ENCODE data around the gene FBXO47.
"Not testable (repeated sequence)": the region's sequence is repeated elsewhere in the genome, so short reads cannot be mapped to it uniquely, and the experiment has no call there.

Gene FBXO47

DNA sequence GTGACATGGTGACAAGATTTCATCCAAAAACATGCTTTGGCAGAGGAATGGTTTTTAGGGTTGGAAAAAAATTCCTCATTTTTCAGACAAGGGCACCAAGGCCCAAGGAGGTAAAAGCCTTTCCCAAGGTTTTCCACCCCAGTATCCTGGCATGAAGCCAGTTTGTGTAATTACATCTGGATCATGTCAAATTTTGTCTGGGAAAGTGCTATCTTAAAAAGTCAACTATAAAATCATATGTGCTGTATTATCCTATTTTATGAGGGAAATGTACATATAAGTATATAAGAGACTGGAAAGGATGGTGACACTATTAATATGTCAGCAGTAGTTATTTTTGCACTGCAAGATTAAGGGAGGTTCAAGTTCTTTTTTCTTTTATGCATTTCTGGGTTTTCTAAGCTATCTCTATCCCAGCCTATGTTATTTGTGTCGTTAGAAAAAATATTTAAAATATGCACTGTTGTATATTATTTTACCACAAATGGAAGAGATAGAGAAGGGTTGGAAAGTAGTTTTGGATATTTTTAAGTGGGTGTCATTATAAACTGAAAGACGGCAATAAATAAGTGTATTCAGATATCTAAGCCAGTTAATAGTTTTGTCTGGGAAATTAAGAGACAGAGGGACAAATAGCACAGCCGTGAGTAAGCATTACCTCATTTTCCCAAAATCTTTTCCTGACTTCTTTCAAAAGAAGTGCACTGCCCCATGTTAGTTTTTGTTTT, 13.5 kb upstream of the FBXO47 start:
- DNase-seq: no peak

DNA sequence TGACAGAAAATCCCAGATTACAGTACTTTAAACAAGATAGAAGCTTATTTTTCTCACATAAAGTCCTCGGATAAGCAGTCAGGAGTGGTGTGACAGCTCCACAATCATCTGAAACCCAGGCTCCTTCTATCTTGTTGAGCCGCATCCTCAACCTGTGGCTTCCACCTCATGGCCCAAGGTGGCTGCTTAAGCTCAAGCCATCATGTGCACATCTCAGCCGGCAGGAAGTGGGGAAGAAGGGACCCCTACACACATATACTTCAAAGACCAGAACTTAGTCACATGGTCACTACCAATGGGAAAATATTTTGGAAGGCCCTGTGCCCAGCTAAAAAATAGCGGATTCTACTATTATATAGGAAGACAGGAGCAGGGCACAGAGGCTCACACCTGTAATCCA, 11.0 kb upstream of the FBXO47 start:
- no peak for DNase-seq

DNA sequence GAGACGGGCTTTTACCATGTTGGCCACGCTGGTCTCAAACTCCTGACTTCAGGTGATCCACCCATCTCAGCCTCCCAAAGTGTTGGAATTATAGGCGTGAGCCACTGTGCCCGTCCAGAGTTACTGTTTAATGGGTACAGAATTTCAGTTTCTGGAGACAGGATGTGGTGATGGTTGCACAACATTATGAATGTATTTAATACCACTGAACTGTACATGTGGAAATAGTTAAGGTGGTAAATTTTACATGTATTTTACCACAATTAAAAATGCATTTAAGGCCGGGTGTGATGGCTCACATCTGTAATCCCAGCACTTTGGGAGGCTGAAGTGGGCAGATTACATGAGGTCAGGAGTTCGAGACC, 9.0 kb upstream of the FBXO47 start:
- DNase-seq: not testable (repeated sequence)

DNA sequence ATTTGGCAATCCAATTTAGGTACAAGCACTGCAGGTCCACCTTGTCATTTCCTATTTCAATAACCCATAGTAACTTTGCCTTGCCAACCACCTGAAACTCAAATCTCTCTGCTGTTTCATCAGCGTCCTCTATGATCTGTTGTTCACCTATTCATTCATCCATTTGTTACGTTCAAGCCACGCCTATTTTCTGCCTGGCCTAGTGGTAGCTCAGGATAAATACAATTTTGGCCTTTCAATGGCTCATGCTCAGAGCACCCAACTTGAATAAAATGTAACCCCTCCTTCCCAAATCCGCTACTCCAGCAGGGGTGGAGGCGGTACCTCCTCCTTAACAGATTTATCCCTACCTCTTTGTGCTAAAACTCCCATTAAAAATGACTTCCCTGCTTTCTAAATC, 3.6 kb upstream of the FBXO47 start:
- no peak for DNase-seq

DNA sequence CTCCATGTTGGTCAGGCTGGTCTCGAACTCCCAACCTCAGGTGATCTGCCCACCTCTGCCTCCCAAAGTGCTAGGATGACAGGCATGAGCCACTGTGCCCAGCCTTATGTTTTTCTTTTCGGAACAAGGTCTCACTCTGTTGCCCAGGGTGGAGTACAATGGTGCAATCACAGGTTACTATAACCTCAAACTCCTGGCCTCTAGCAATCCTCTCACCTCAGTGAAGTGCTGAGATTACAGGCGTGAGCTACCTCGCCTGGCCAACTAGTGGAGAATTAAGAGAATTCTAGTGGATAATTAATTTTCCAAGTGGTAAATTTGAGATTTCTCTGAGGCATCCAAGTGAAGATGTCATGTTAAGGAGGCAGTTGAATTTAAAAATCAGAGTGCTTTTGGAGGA, 2.9 kb upstream of the FBXO47 start:
- no peak for DNase-seq

DNA sequence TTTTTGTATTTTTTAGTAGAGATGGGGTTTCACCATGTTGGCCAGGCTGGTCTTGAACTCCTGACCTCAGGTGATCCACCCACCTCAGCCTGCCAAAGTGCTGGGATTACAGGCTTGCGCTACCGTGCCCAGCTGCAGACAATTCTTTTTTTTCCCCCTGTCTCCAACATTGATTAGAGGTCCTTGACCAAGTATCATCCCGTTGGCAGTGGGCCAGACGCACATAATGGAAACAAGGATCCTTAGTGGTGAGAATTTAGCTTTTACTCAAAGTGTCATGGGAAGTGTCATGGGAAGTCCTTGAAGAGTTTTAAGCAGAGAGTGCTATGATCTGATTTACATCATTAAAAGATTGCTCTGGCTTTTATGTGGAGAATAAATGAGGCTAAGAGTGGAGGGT, 2.1 kb upstream of the FBXO47 start:
- DNase-seq: no peak

DNA sequence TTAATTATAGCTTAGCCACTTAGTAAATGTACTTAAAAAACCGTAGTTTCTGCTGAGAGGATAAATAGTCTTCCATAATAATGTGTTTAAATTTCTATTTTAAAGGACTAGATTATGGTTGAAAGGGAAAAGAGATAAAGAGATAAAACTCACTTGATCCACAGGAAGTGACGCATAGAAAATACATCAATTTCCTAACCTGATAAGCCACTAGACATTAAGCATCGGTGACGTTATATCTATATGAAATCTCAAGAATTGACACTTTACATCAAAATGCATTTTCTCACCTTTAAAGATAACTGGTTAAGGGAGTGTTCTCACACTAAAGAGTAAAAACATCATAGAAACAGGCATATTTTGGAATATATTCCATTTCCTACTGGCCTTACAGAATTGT, 5.8 kb downstream of the FBXO47 start:
- no peak for DNase-seq

DNA sequence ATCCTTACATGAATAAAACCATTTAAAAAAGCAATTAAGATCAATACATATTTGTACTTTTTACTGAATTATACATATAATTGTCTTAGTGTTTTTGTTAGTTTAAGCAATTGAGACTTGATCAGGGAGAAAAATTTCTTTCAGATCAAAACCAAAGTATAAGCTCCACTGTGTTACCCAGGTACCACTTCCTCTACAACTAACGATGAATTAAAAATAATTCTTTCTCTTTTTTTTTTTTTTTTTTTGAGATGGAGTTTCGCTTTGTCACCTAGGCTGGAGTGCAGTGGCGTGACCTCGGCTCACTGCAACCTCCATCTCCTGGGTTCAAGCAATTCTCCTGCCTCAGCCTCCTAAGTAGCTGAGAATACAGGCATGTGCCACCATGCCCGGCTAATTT, 6.8 kb downstream of the FBXO47 start:
- DNase-seq: no peak

DNA sequence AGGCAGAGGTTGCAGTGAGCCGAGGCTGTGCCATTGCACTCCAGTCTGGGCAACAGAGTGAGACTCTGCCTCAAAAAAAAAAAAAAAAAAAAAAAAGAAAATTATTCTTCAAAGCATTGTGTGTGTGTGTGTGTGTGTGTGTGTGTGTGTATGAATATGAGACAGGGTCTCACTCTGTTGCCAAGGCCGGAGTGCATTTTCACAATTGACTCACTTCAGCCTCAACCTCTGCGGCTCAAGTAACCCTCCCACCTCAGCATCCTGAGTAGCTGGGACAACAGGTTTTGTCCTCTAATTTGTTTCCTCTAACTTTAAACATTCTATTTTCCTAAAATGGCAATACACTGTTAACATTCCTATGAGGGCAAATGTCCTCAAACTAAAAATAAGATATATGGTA, 7.7 kb downstream of the FBXO47 start:
- DNase-seq: no peak

DNA sequence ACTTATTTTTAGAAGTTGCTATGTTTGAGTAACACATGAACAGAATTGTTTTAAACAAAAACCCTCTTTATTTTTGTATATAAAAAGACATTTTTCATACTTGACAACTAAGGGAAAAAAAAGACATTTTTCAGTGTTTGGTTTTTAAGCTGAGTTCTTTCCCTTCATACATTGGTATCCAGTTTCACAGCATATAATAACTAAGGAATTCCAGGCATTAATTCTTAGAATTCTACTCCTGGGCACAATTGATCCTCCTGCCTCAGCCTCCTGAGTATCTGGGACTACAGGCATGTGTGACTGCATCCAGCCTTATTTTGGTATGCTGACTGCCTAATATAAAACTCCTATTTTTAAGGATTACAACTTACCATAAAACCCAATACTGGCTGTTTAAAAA, 8.4 kb downstream of the FBXO47 start:
- DNase-seq: no peak

DNA sequence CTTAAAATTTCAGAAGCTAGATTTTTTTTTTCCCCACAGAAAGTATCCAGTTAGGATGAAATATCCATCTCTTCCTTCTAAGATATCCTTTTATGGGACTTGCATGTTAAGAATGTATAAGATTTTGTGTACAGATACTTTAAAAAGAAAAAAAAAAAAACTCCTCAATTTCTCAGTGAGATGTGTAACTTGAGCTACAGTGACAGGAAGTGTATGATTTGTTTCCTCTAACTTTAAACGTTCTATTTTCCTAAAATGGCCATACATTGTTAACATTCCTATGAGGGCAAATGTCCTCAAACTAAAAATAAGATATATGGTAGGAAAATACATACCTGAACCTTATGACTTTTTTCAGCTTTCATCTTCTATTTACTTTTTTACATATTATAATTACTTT, 8.9 kb downstream of the FBXO47 start:
- no peak for DNase-seq

DNA sequence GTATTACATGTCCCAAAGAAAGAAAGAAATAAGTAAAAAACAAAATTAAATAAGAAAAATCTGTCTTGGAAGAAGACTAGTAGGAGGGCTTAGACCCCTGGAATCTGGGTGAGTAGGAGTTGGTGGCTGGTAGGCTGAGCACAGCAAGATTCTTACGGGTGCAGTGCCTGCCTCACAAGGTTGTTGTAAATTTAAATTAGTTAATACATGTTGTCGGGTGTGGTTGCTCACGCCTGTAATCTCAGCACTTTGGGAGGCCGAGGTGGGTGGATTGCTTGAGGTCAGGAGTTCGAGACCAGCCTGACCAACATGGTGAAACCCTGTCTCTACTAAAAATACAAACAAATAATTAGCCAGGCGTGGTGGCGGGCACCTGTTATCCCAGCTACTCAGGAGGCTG, 13.4 kb downstream of the FBXO47 start:
- not testable (repeated sequence) for DNase-seq

DNA sequence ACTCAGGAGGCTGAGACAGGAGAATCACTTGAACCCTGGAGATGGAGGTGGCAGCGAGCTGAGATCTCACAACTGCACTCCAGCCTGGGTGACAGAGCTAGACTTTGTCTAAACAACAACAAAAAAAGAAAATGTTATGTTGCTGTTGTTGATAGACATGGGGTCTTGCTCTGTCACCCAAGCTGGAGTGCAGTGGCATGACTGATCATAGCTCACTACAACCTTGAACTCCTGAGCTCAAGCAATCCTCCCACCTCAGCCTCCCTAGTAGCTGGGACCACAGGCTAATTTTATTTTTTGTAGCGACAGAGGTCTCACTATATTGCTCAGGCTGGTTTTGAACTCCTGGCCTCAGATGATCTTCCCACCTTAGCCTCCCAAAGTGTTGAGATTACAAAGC, 20.0 kb downstream of the FBXO47 start:
- no peak for DNase-seq

DNA sequence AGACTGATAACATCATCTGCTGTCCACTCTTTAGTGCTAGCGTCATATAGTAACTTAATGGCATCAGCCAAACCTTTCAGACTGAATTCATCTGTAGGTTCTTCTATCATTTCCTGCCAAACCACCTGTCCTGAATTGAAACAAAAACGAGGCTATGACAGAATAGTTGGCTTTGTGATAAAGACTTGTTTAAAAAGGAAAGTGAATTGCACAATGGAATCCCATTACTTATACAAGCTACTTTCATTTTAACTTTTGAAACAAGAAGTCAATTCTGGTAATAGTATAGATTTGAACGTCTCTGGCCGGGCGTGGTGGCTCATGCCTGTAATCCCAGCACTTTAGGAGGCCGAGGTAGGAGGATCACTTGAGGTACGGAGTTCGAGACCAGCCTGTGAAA, 23.6 kb downstream of the FBXO47 start:
- no peak for DNase-seq

DNA sequence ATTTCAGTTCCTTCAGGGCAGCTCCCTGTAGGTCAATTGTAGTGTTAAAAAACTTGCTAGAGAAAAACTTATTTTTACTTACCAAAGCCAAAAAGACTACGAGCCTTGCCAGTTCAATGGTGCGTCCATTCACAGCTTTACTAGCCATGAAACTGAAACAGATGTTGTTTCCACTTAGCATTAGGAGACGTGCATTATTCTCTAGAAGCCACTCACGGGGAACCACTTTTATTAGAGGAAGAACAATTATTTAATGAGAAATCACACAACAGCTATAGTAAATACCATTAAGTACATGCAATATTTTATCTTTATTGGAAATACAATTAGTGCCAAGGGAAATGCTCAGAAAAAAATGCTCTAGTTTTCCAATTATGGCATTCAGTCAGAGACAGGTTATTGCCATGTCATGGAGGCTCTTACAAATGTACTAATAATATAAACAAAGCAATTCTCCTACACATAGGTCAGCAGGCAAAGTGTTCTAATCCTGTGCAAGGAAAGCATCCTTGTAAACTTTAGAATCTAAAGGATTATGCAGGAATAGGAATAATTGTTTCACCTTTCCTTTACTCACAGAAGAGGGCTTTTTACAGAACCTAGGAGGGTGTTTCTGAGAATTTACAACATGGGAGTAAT, 24.4 kb downstream of the FBXO47 start:
- DNase-seq: no peak

DNA sequence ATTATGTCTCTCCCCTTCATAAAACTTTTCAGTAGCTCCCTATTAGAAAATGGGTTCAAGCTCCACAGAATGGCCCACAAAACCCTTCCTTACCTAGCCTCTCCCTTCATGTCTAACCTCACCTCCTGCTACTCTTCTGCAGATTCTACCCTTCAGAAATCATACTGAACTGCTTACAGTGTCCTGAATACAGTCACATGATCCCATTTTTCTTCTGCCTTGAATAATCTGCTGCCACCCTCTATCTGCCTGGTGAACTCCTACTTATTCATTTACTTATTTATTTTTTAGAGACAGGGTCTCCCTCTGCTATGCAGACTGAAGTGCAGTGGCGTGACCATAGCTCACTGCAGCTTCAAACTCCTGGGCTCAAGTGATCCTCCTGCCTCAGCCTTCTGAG, 26.8 kb downstream of the FBXO47 start:
- no peak for DNase-seq

DNA sequence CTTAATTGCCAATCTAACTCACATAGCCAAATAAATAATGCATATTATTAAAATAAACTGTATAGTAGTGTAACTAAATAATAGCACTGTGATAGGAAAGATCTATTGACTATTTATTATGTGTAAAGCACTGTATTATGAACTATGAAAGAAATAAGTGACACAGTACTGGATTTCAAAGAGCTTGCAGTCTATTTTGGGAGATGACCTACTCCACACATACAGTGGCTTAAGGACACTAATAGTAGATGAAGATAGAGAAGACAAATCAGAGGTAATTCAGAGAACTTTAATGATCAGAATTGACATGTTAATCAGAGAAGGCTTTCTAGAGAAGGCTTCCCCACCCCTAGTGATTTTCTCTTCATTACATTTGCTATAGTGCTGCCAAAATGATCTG, 27.2 kb downstream of the FBXO47 start:
- DNase-seq: no peak

DNA sequence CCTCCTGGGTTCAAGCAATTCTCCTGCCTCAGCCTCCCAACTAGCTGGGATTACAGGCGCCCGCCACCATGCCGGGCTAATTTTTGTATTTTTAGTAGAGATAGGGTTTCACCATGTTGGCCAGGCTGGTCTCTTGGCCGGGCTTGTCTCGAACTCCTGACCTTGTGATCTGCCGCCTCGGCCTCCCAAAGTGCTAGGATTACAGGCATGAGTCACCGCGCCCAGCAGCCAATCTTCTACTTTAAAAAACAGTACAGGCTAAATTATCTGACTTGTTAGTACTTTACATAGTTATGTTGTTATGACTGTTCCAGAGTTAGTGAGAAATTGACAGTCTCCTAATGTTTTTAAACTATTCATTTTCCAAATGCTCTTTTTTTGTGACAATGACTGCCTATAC, 33.2 kb downstream of the FBXO47 start:
- not testable (repeated sequence) for DNase-seq

DNA sequence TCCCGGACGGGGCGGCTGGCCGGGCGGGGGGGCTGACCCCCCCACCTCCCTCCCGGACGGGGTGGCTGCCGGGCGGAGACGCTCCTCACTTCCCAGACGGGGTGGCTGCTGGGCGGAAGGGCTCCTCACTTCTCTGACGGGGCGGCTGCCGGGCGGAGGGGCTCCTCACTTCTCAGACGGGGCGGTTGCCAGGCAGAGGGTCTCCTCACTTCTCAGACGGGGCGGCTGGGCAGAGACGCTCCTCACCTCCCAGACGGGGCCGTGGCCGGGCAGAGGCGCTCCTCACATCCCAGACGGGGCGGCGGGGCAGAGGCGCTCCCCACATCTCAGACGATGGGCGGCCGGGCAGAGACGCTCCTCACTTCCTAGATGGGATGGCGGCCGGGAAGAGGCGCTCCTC, 36.4 kb downstream of the FBXO47 start:
- not testable (repeated sequence) for DNase-seq

DNA sequence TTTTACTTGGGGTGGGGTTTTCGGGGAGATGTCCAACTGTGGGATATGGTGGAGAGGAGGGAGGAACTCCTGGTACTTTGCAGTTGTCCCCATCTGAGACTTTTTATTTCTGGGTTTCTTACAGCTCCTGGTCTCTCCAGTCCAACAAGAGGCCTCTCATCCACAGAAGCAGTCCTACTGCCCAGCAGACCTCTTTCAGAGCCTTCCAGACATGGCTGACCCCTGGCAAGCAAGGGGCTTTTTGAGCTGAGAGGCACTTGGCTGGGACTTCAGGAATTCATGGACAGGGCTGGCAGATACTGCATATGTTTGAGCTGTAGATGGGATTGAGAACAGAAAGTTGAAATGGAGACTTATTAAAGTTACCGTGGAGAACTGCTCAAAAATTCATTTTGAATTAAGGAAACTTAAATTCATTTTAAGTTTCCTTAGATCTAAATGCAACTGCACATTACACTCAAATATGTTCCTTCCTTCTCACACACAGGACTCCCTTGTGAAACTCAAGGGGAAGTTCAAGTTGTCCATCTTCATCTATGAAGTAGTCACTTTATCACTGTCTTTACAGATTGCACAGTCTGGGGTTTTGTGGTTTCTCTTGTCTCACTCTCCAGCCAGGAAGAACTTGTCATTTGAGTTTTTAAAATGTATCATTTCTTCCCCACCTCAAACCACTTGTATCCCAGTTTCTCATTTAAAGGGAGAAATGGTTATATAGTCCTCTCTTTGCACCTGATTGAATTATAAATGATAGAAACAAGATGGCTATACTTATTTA, 40.7 kb downstream of the FBXO47 start:
- no peak for DNase-seq

DNA sequence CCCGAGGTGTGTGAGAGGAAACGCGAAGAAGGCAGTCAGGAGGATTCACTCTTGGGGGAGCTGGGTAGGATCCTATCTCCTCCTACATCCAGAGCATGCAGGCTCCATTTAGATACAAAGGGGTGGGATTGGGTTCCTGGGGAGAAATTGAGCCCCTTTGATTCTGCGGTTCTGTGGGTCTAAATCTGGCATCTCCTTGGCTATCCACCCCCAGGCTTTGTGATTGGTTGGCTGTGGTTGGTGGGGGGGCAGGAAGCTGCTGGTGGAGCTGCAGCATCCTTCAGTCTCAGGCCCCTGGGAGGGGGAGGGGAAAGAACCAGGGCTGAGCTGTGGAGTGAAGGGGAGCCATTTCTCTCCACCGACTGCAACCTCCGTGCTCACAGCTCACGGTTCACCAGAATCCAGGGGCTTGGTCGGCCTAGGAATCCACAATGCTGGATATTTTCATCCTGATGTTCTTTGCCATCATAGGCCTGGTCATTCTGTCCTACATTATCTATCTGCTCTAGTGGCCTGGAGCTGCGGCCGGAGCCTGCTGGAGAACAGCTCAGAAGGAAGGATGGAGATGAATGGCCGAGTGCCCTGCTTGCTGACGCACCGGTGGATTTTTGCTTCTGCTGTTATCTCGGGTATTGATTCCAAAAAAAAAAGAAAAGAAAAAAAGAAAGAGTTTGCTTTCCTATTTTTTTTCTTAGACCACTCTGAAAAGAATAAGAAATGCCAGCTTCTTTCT, 41.8 kb downstream of the FBXO47 start, which contains the start of gene LASP1NB:
Gene LASP1NB (plus strand): TSS at position 352 of the 733 bp plus-strand sequence.
- no peak for DNase-seq

DNA sequence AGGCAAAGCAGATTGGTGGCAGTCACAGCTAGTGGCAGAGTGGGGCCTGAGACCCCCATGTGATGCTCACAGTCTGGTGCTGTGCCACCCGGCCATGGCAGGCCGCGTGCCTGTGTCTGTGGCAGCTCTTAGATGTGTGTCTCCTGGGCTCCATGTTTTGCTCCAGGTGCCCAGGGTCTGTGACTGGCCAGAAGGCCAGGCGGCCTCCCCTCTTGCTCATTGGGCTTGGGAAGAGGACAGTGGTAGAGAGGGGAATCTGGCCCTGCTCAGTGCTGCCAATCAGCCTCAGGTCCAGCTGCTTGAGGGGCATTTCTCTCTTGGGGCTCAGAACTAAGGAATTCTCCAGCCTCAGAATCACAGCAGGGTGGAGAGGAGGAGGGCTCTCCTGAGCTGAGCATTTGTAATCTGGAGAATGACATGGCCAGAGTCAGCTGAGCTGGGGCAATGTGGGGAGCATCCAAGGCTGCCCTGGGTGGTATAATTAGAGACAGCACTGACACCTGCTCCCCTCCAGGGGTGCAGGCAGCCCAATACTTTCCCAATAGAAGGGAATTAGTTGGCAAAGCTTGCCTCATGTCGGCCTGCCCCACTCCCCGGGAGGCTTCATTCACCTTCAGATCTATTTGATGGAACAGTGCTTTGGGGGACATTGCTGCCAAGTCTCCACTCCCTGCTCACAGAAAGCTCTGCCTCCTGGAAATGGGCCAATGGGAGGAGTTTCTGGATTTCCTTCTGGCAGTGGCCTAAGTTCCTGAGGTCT, 44.5 kb downstream of the FBXO47 start:
- no peak for DNase-seq

Measured in activated CD4-positive, alpha-beta T cell treated with anti-CD3 and anti-CD28 coated beads for 1 hour (primary cell).